ENCODE data around the gene AP1G1.
"Not testable (repeated sequence)": the region's sequence is repeated elsewhere in the genome, so short reads cannot be mapped to it uniquely, and the experiment has no call there.

Gene AP1G1

DNA sequence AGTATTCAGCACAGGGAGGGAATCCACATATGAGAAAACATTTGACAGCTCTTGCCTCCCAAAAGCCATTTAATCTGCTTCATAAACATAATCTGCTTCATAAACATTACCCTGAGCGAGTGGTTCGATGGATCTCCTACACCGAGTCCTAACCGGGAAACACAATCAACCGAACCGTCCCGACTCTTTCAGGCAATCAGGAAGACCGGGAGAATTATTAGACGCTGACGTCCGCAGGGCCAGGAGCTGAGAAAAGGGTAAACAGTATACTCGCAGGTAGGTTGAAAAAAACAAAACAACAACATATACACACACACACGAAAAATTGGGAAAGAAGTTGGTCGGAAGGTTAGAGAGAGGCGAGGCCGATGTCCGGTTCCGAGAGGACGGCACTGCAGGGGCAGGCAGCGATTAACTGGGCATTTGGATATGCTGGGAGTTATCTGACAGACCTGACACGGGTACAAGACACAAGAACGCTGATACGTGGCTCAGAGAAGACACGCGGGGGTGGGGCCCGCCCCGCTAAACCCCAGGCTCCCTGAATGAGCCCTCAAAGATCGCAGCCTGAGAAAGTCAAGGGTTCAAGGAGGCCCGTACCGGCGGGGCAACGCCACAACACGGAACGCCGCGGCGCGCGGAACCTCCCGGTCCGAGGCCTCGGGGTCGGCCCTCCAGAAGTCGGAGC lies 585 bp downstream of the AP1G1 start:
- DNase-seq: peak; percentile 30

DNA sequence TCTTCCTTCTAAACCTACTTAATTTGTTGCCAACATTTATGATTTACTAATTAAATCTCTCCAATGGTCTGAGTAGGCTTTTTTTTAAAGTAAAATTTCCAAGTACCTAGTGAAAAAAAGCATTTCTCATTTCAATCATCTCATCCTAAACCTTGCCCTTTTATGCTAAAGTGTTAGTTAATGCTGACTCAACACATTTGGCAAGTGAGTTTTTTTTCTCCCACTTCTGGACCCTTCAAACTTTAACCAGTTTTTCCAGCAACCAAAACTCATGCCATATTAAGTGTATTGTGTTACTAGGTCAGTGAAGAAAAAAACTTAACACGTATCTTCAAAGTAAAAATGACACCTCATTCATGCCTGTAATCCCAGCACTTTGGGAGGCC lies 5.3 kb downstream of the AP1G1 start:
- DNase-seq: no peak

DNA sequence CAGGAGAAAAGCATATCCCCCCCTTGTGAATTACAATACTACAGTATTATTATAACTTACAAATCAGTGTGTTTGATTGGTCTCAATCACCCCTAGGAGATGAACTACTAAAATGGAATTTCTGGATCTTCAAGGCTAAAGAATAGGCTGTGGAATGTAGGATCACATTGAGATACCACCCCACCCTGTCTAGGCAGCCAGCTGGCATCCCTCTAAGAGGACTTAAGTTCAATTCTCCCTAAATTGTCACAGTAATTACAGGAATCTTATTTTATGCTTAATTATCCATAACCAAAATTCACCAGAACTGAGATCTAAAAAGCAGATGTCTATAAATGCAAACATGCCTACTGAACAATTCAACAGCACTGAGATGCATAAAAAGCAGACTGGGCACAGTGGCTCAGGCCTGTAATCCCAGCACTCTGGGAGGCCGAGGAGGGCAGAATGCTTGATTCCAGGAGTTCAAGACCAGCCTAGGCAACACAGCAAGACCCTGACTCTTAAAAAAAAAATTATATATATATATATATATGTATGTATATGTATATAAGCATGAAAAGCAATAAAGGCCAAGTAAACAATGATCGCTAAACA lies 12.0 kb downstream of the AP1G1 start:
- no peak for DNase-seq

DNA sequence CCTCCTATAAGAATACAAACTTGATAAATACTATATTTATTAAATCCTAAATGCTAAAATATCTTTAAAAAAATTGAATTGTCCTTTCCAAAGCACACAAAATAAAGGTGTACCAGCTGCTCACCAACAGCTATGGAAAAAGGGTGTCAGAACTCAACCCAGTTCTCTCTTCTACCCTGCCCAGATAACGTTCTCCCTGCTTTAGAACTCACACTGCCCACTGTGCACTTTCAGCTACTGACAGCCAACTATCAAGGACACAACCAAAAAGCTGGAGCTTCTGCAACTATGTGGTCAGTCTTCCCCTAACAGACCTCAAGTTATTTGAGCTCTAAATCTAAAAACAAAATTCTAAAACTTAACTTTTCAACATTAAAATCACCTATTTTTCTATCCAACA lies 13.7 kb downstream of the AP1G1 start:
- no peak for DNase-seq

DNA sequence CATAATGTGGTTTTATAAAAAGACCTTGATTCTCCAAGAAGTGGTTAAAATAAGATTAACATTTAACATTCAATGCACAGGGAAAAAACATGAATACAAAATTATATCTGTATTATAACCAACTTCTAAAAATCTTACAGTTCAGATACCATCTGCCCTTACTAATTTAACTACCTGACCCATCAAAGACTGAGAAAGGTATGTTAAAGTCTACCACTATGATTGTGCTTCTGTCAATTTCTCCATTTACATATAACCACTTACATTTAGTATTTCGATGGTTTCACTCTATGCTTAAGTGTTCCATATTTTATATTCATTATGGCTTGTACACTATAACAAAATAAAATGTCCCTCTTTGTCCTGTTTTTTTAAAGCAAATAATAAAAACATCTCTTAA lies 14.6 kb downstream of the AP1G1 start:
- DNase-seq: no peak

DNA sequence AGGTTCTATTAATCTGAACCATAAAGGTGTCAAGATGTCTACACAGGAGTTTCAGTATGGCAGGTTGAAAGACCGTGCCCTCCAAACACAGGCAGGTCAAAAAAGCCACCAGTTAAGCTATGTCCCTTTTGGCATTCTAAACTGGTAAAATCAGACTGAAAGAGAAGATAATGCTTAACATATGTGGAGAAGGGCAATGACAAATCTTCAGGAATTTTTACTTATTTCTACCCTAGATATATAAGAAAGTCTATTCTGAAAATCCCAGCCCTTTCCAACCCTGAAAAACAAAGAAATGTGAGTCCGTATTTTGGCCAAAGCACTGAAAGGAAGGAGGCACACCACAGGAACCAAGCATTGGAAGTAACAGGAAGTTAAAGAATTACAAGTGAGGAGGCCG lies 16.5 kb downstream of the AP1G1 start:
- no peak for DNase-seq

DNA sequence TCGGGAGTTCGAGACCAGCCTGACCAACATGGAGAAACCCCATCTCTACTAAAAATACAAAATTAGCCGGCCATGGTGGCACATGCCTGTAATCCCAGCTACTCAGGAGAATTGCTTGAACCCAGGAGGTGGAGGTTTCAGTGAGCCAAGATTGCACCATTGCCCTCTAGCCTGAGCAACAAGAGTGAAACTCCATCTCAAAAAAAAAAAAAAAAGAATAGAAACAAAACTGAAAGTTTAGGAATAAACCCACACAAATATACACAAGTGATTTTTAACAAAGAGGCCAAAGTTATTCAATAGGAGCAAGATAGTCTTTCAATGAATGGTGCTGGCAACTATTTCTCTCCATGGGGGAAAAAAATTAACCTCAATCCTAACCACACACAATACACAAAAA lies 18.3 kb downstream of the AP1G1 start:
- DNase-seq: not testable (repeated sequence)

DNA sequence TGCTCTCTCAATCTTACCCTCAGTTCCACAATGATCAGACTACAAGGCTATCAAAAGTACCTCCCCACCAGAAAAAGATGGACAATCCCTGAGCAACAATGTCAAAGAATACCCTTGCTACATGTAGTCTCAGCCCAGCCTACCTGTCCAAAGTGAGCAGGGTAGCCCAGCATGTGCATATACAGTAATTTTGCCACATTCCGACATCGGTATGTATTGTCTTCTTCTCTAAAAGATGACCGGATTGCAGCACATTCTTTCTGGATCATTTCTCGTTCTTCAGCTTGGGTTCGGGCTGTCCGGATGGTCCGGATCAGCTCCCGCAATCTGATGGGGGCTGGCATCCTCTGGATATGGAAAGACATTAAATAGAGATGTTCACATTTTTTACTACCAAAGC lies 19.5 kb downstream of the AP1G1 start:
- no peak for DNase-seq

DNA sequence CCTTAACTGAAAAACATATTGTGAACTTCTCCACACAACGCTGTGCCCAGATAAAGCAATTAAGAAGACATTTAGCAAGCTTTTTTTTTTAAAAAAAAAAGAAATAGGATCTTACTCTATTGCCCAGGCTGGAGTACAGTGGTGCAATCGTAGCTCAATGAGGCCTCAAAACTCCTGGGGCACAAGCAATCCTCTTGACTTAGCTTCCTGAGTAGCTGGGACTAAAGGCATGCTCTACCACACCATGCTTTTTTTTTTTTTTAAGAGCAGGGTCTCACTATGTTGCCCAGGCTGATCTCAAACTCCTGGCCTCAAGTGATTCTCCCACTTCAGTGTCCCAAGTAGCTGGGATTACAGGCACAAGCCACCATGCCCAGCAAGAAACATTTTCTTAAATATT lies 20.1 kb downstream of the AP1G1 start:
- no peak for DNase-seq

DNA sequence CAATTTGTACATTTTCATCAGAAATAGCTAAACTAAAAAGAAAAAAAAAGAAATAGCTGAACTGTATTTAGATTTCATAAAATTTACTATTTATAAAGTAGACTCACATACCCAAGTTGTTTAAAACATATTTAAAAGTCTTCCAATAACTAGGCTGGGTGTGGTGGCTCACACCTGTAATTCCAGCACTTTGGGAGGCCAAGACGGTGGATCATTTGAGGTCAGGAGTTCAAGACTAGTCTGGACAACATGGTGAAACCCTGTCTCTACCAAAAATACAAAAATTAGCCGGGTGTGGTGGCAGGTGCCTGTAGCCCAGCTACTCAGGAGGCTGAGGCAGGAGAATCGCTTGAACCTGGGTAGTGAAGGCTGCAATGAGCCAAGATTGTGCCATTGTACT lies 23.5 kb downstream of the AP1G1 start:
- DNase-seq: not testable (repeated sequence)

DNA sequence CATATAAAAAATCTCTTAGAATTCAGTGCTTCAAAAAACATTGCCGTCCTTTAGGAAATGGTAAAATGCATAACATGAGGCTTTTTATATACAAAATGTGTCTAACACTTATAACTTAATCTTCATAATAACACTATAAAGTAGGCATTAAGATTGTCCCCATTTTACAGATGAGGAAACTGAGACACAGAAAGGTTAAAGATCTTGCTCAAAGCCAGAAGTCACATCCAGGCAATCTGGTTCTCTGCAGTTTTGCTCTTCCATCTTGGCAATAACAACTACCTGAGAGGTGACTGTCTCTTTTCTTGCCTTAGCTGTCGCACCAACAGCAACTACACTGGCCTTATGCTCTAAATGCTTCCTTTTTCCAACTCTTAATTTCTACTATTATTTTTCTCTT lies 24.5 kb downstream of the AP1G1 start:
- no peak for DNase-seq

DNA sequence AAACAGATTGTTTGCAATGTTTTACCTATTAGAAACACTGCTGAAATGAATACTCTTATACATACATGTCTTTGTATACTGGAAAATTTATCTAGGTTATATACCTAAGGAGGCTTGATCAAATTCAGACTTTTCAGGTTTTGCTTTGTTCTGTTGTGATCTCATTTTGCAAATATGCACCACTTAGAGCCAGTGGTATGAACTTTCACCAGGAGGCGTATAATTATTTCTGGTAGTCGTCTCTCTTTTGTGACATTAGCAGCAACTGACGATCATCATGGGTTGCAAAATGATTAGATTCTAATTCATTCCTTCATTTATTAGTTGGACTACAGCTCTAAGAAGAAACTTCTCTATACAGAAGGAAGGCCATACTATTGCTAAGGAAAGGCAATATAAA lies 26.9 kb downstream of the AP1G1 start:
- DNase-seq: no peak

DNA sequence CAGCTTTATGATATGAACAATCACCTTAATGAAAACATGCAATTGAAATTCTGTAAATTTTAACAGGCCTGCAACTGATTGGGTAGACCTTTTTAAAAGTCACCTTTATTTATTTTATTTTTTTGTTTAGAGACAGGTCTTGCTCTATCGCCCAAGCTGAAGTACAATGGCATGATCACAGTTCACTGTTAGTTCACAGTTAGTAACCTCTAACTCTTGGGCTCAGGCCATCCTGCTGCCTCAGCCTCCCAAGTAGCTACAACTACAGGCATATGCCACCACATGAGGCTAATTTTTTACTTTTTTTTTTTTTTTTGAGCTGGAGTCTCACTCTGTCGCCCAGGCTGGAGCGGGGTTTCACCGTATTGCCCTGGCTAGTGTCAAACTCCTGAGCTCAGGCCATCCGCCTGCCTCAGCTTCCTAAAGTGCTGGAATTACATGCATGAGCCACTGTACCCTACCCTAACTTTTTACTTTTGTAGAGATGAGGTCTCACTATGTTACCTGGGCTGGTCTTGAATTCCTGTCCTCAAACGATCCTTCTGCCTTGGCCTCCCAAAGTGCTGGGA lies 28.0 kb downstream of the AP1G1 start:
- DNase-seq: no peak

DNA sequence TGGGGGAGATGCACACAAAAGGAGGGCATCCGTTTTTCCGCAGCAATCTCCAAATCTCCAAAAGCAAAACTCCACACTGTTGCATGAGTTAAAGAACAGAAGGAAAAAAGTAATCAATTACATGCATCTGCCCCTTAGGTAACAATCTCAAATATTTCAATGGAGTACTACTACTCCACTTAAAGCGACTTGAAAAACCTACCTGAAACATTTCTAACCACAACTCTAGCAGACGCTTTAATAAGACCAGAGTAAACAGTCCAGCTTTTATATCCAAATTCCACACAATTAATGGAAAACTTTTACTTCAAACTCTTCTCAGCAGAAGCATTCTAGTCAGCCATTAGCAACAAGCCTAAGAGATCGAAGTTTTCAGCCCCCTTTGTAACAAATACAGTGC lies 29.9 kb downstream of the AP1G1 start:
- DNase-seq: no peak

DNA sequence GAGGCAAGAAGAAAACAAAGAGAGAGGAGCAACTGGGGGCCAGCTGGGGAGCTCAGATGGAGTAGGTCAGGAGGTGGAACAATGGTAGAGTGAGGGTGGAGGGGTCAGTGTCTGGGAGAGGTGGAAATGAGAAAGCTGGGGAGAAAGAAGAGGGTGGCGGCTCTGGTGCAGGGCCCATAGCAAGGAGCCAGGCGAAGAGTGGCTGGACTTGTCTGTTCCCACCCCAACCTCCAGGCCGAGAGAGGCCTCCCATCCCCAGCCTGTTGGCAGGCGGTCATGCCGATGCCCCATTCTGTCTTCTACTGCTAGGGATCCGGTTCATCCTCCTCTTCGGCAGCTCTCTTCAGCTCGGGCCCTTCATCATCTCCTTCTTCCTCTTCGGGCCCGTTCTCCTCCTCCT lies 31.3 kb downstream of the AP1G1 start:
- no peak for DNase-seq

DNA sequence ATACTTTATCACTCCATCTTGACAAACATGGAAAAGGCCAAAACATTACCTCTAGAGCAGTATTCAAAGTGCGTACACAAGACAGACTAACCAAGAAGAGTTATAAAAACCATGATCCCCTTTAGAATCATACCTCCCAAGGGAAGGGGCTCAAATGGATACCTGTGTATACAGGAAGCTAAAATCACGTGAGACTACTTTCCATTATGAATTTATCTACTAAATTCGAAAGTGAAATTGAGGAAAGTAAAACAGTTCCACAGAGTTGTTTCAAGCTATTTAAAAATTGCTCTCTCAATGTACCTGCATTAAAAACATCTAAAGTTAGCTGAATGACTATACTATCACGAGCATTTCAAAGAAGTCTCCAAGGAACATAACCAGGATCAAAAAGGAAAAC lies 32.7 kb downstream of the AP1G1 start:
- no peak for DNase-seq

DNA sequence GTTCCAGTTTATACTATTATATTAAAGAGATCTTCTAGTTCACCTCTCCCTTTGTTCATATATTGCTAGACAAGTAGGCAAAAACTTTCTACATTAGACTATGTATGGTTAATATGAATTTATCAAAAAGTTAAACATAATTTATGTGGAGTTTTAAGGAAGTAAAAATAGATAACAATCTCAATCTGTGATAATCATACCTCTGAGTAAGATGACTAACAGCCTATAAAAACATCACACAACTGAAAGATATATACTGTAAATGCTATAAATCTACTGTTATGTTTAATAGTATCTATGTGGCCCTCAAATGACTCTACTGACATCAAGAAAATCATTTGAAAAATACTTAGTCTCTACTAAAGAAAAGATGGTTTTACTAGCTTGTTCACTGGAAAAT lies 37.1 kb downstream of the AP1G1 start:
- no peak for DNase-seq

DNA sequence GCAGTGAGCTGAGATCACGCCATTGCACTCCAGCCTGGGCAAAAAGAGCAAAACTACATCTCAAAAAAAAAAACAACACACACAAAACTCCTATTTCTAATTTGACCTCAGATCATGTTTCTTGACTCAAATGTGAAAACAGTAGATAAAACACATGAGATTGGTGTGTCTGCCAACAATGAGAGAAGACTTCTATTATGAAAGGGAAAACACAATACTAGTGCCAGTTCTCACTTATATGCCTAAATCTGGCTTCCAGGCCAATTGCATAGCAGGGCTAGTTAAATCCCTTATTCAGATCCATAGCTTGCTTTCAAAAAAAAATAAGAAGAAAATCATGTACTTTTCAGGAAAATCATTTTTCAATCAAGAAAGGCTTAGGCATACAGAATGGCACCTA lies 39.4 kb downstream of the AP1G1 start:
- no peak for DNase-seq

DNA sequence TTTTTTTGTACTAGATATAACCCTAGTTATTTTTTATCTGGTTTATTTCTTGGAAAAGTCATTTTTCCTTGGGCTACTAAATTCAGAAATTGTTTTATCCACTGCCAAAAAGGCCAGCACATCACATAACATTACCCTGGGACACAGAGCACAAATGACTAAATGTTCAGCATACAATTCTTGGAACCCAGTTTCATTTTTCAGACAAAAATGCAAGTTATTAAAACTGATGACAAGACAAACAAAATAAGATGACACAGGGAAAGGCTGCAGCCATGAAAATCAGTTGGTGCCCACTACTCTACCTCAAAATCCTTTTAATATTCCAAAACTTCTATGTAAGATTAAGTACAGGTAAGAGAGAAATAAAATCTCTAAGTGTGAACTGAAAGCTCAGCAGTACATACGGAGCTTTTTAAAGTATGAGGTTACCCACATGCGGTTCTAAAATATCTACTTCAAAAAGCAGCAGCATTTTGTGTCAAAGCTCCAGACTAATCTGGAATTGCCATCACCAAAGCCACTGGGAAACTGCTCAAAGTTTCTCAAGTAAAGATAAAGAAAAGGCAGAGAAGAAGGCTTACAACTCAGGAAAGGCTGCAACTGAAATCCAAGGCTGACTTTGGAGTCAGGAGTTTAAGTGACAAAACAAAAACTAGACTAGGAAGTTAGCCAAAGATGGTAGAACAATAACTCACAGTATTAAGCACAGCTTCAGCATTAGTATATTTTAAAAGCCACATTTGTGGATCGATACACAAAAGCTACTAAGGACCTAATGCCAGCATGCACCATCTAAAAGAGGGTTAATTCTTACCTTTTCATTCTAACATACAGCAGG lies 41.4 kb downstream of the AP1G1 start:
- no peak for DNase-seq

DNA sequence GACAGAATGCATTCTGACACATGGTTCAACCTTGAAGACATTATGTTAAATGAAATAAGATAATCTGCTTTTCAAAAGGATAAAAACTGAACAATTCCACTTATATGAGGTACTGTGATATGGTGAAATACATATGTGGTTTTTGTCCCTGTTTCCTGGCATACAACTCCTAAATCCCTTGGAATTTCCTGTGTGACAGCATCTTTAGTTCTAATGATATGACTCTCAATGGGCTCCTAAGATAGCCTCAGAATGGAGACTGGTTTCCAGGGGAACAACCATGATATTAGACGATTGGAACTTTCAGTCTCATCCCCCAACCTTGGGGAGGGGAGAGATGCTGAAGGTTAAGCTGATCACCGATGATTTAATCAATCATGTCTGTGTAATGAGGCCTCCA lies 46.4 kb downstream of the AP1G1 start:
- DNase-seq: no peak

DNA sequence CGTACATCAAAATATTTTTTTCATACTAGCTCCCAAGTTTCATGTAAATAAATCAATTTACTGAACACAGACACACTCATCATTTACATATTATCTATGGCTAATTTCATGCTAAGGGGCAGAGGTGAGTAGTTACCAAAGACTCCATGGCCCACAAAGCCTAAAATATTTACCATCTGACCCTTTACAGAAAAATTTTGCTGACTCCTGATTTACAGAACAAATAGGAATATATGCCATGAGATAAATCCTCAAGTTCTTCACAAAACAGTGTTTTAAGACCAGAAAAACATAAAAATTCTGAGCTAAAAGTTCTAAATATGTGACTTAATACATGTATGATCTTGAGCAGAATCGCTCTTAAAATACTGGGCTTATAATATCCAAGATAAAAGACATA lies 47.5 kb downstream of the AP1G1 start:
- DNase-seq: no peak

DNA sequence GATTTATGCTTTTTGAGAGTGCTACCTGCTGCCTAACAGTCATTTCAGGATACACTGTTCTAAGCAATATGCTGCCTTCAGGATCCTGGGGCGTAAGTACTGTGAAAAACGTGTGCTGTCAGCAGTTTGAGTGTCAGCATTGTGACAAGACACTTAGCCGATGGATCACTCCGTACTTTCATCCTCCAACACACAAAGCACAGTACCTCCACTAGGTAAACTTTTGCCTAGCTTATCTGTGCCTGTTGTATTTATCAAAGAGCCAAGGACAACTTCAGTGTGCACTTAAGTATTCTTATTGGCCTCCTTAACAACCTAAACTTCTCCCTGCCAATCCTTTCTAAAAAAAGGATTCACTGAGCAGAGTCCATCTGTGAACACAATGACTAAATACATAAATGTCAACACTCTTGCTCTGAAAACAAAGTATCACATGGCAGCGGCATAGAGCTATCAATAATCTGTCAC lies 50.3 kb downstream of the AP1G1 start:
- DNase-seq: no peak

DNA sequence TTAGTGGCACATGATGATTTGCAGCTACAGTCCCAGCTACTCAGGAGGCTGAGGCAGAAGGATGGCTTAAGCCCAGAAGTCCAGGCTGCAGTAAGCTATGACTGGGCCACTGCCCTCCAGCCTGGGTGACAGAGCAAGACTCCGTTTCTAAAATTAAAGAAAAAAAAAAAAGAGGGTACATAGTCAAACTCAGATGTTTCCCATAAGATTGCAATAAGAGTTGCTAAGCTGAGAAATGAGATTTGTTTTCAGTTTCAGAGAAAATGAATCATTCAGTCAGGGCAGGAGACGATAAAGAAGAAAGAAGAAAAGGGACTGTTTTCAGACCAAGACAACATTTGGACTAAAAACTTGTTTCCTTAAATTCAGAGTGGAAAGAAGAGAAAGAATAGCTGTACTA lies 54.0 kb downstream of the AP1G1 start:
- DNase-seq: no peak

DNA sequence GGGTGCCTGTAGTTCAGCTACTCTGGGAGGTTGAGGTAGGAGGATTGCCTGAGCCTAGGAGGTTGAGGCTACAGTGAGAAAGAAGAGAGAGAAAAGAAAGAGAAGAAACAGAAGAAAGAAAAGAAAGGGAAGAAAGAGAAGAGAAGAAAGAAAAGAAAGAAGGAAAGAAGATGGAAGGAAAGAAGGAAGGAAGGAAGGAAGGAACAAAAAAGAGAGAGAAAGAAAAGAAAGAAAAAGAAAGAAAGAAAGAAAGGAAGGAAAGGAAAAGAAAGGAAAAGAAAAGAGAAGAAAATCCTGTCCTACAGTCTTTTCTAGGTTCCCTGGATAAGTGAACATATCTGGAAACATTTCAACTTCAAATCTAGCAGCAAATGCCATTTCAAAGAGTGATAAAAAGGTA lies 54.5 kb downstream of the AP1G1 start:
- DNase-seq: no peak
